ENCODE data around the gene RBMS3.
"Not testable (repeated sequence)": the region's sequence is repeated elsewhere in the genome, so short reads cannot be mapped to it uniquely, and the experiment has no call there.

The RBMS3 gene

DNA sequence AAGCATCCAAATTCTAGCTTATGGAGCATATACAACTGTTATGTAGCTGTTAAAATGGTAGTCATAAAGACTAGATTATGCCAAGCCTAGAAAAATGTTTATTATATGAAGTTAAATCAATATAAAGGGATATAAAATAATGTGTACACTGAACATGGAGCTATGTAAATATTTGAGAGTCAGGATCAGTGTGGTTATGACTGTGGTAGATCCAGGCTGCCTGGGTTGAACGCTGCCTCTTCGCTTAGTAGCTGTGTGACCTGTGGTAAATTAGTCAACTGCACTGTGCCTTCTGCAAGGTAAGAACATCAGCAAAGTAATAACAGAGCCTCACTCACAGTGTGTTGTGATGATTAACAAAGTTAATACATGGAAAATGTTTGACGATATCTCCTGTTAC is 212.2 kb downstream of the RBMS3 start:
- no peak for DNase-seq

DNA sequence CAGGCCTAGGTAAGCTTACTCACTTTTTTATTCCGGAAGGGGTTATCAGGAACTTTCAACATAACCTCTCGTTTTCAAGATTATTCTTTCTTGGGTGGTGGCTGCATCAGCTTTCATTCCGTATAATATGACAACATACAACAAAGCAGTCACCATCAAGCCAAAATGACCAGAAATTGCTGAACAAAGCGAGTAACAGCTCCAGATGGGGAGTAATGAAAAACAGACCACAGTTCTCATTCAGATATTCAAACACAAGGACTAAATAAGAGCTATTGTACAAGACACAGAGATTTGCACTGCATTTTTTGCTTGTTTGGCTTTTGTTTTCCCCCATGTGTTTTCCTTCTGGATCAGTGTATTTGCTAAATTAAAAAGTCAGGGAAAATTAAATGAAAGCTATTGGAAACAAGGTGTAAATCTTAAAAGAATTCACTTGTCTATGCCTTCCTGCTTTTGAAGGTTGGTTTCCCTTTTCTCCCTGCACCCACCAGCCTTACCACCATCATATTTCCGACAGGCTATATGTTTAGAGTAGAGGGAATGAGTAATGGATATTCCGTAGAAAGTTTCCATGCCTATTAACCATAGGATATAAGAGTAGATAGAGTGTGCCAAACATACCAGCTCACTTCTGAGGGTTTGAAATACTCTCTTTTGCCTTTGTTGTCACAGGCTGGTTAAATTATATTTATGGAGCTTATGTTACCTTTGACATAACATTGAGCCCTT is 213.6 kb downstream of the RBMS3 start:
- DNase-seq = no peak

DNA sequence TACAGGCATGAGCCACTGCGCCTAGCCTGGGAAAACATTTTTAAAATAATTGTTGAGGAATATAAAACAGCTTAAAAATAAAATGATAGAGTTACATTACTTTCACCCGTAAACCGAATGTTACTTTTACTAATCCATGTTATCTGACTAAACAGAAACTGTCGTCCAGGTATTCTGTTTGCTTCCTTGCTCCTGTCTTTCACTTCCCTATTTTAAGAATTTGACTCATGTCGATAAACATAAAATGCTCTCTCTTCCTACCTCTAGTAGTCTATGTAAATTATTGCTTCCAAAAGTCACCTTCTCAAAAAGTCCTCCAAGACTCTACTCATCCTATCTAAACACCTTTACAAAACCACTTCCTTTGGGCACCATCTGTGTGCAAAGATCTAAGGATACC is 216.4 kb downstream of the RBMS3 start:
- no peak for DNase-seq

DNA sequence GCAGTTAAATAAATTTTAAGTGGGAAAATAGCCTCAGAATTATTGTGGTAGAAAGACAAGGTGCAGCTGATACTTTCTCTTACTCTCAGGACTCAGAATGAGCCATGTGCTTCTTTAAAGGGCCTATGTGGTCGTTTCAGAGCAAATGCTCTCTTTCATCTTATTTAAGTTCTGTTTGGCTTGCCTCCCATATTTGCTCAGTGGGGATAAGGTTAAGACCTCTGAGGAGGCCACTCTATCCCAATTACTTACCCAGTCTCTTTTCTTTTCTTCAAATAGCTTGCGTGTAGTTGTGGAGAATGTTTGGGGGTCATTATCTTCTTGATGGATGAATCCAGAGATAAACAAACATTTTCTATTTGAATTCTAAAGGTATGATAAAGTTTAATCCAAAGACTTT is 221.9 kb downstream of the RBMS3 start:
- no peak for DNase-seq

DNA sequence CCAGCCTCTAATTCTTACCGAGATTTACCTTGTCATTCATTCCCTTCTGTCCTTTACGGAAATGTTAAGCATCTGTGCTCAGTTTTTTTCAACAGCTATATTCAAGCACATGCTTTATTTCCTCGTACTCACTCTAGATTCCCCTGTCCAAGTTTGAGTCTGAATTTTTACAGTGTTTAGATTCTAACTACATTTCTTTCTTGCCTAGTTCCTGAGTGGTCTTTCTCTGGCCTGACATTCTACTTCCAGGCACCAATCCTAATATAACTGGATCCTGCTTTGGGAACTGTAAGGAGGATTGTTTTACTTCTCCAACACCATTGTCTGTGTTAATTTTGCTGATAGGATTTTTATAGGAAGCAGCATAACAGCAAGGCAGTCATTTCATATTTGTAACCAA is 222.4 kb downstream of the RBMS3 start:
- DNase-seq = no peak

DNA sequence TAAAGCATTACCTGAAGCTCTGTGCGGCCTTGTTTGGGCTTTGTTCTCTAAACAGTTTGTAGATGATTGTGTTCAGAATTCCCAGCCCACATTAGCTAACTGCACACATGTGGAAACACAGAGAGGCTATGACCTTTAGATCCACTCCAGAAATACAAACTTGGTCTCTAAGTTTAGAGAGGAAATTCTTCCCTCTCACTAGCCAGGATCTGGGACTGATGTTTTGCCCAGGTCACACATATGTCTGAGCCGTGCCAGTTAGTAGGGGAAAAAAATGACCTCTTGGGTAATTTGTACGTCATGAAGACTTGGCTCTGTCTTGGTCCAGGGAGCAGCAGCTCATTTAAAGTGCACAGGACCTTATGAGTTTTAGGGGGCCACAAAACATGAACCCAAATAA is 223.1 kb downstream of the RBMS3 start:
- DNase-seq = no peak

DNA sequence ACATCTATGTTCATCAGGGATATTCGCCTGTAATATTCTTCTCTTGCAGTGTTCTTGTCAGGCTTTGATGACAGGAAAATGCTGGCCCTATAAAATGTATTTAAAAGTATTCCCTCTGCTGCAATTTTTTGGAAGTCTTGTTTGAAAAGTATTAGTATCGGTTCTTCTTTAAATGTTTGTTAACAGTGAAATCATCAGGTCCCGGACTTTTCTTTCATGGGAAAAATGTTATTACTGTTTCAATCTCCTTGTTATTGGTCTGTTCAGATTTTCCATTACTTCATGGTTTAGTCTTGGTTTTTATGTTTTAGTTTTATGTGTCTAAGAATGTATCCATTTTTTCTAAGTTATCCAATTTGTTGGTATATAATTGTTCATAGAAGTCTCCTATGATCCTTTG is 225.6 kb downstream of the RBMS3 start:
- no peak for DNase-seq

DNA sequence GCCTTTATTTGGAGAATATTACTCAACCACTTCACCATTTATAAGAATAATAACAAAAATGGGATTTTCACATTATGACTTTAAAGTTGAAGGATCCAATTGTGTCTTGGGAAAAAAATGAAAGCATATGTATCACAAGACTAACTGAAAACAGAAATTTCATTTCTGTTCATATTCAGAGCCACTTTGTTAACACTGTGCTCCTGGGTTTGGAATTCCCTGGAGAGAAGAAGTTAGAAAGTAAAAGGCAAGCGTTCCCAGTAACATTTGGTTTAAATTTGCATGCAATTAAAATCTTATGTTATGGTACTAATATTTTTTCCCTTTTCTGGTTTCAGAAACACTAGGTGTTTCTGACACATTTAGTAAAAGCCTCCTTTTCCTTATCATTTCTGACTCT is 230.8 kb downstream of the RBMS3 start:
- DNase-seq = no peak

DNA sequence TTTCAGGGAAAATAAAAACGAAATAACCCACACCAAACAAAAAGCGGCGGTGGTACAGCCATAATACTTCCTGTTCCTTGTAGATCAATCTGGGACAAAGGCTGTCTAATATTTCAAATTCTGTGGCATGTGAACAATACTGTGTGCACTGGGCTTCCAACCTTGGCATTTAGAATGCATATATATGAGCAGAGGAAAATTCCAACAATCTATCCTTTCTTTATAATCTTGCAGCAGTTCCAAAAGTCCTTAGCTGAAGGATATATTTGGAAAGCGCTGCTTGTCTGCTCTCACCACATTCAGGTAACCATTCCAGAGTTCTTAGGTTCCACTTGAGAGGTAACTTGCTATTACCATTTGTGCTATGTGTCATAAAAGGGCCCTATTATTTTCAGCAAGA is 231.8 kb downstream of the RBMS3 start:
- DNase-seq = no peak

DNA sequence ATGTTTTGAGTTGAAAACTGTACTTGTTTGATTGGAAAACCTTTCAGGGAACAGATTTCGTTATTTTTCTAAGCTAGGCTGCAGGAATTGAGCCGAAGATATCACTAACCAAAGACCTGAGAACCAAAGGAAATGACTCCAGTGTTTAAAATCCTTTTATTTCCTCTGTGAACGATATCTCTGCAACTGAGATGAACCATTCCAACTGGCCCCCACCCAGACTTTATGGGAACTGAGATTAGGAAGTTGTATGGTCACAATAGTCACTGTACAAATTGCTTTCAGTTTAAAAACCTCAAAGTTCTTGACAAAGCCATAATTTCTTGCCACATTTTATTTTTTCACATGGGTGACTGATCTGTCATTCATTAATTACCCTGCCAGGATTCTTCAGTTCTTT is 232.4 kb downstream of the RBMS3 start:
- DNase-seq = no peak

DNA sequence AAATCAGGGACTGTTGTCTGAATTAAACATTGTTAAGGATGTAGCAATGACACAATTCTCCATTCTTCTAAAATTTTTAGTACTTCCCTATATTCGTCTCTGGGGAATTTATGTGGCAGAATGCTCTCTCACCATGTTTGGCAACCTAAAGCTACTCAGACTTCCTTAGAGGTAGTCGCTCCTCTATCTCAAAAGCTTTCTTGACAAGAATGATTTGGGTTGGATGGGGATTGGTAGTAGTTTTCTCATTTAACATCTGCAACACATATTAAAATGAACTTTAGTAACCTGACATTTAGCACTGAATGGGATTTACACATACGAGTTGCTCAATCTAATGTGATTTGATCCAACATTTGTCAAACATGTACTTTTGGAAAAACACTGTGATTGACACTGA is 233.3 kb downstream of the RBMS3 start:
- no peak for DNase-seq

DNA sequence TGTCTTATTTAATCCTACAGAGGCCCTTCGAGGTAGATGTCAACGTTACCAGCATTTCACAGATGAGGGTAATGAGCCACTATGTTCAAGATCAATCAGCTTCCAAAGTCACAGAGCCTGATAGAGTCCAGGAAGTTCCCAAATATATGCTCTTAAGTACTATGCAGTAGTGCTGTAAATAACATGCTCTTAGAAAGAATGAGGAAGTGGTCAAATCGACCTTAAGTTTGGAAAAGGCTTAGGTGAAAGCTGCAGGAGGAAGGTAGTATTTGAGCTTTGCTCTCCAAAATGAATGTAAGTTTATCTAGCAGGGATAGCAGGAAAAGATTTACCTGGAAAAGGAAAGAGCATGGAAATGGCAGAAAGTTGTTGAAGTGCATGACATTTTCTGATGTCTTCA is 234.0 kb downstream of the RBMS3 start:
- peak; percentile 18 for DNase-seq

DNA sequence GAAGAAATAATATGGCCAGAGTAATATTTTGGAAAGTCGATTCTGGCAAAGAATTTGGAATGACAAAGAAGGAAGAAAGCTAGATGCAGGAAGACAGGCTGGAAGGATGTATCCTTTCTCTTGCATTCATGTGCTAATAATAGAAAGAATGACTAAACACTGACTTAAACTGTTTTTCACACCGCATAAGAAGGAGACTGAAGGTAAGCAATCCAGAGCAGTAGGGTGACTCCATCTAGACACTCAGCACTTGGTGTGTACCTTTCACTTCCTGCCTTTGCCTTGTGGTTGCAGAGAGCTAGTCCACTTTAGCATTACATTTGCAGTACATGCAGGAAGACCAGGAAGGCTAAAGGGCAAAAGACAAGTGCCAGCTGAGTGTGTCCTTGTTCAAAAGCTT is 234.6 kb downstream of the RBMS3 start:
- no peak for DNase-seq

DNA sequence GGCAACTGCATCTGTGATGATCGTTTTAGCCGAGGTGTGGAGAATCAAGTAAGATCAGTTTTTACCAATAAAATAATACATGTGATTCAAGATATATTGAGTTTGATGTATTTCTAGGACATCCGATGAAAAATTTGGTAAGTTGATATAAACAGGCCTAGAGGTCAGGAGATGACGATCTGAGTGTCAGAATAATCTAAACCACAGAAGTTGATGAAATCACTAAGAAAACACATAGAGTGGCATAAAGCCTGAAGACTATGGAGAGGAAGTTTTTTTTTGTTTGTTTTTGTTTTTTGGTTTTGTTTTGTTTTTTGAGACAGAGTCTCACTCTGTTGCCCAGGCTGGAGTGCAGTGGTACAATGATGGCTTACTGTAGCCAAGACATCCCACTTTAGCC is 235.3 kb downstream of the RBMS3 start:
- no peak for DNase-seq

DNA sequence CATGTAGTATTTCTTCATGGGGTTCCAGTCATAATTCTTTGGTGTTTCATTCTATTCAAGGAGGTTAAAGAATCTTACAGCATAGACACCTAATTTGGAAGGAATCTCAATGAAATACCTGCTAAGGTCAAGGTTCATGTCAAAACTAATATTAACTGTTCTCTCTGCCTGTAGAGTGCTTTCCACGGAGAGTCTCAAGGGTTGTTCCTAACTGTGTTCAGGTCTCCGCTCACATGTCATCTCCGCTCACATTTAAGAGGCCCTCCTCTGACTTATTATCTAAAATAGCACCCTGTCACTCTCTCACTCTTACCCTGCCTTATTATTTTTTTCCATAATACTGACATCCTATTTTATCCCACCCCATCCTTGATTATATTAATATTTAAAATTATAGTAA is 239.9 kb downstream of the RBMS3 start:
- DNase-seq = no peak

DNA sequence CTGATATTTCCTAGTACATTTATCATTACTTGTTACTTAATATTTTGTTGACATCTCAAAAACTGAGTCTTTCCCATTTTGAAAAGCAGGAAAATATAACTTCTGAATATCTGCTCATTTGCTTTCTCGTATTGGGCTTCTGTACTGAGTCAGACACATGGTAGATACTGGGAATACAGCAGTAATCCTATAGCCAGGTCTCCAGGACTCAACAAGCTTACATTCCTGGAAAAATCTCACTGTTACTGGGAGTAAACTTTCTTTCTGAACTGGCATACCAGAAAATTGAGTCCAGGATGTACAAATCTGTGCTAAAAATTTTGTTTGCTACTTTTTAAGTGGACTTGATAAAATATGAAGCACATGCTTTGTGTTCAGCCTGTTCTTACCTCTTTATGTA is 240.4 kb downstream of the RBMS3 start:
- DNase-seq = no peak

DNA sequence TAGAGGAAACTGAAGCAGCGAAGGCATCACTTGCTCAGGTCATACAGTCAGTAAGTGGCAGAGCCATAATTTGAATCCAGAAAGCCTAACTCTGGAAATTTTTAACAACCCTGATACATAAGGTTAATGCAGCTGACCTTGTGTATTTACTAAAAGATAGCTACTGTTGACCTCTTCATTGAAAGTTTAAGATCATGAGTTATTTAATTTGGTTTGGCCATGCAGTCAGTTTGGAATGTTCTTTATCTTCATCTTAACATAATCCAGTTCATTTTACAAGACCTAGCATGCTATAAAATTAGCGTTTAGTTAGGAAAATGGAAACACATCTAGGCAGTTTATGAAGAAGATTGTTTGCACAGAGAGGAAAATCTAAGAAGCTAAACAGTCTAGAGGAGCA is 240.9 kb downstream of the RBMS3 start:
- DNase-seq = no peak

DNA sequence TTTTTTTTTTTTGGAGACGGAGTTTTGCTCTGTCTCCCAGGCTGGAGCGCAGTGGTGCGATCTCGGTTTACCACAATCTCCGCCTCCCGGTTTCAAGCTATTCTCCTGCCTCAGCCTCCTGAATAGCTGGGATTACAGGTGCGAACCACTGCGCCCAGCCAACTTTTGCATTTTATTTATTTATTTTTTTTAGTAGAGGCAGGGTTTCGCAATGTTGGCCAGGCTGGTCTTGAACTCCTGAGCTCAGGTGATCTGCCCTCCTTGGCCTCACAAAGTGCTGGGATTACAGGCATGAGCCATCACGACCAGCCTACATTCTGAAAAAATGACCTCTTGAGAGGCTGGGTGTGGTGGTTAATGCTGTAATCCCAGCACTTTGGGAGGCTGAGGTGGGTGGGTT is 243.6 kb downstream of the RBMS3 start:
- not testable (repeated sequence) for DNase-seq

DNA sequence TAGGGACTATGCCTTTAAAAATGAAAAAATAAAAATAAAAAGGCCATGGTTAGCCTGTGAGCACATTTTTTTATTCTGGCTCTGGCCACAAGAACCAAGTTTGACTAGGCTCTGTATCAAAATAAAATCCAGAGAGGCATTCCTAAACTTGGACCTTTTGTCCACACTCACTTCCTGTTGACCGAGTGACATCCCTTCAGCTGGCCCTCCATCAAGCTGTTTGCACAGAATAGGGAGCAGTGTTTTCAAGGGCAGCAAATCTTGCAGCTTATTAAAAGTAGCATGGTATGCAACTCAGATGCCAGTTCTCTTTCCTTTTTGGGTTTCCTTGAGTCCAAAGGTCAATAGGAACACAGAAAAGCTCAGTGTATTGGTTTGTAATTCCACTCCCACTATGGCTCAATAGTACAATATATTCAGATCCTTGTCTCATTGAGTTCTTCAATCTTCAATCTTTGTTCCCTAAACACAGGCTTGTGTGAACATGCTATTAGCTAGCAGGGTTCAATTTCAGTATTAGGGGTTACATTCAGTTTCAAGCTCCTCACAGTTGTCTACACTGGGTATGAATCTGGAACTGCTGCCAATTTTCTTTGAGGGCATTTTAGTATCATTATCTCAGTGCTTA is 244.5 kb downstream of the RBMS3 start:
- DNase-seq = no peak

DNA sequence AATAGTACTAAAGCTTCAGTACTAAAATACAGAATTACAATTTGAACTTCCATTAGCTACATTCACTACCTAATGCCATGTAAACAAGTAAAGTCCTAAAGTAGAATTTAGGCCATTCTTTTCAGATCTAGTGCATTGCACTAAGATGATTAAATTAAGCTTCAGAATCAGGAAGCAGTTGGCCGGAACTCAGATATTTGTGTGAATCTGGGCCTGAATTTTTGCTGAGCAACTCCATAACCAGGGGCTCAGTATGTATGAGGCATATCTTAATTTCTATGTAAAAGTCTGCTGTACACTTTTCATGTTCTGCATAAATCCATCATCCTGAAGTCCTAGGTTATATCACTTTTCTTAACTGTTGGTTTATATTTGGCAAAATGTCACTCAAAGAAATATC is 246.4 kb downstream of the RBMS3 start:
- peak; percentile 18 for DNase-seq

DNA sequence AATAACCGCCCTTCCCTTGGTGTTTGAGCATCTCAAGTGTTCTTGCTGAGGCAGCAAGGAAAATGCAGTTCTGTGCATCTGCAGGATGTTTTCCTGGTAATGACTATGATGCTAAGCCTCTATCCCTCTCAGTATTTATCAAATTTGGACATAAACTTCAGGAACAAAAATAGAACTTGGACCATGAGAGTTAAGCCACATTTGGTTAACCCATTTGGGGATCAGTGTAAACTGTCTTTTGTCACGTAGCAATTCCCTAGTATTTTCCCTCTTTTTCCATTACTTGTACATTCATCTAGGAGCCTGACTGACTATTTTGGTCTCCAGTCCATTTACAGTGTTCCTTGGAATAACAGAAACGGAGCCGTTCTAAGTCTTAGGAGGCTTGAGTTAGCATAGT is 250.8 kb downstream of the RBMS3 start:
- no peak for DNase-seq

DNA sequence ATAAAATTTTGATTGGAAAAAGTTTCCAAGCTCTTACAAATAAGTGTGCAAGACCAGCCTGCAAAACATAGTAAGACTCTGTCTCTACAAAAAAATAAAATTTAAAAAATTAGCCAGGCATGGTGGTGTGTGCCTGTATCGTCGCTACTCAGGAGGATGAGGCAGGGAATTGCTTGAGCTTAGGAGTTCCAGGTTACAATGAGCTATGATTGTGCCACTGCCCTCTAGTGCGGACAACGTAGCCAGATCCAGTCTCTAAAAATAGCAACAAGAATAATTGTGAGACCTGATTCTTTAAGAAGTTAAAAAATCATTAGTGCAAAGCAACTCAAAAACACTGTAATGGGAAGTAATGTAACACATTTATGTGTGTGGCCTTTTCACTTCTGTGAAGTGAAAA is 251.6 kb downstream of the RBMS3 start:
- no peak for DNase-seq

DNA sequence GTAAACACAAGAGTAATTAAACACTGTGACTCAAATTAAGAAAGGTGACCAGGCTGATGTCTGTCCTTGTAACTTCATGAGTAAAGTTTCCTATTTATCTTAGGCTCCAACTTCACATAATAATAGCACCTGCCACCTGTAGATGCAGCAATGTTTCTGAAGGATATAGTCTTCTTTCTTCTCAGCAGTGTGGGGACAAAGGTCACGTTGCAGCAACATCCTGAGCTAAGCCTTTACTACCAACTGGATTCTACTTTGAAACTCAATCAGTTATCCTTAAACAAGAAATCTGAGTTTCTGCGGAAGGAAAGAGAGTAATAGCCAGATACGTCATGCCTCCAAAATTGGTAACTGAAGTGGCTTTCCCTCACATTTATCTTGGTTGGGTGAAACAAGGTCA is 253.1 kb downstream of the RBMS3 start:
- no peak for DNase-seq

DNA sequence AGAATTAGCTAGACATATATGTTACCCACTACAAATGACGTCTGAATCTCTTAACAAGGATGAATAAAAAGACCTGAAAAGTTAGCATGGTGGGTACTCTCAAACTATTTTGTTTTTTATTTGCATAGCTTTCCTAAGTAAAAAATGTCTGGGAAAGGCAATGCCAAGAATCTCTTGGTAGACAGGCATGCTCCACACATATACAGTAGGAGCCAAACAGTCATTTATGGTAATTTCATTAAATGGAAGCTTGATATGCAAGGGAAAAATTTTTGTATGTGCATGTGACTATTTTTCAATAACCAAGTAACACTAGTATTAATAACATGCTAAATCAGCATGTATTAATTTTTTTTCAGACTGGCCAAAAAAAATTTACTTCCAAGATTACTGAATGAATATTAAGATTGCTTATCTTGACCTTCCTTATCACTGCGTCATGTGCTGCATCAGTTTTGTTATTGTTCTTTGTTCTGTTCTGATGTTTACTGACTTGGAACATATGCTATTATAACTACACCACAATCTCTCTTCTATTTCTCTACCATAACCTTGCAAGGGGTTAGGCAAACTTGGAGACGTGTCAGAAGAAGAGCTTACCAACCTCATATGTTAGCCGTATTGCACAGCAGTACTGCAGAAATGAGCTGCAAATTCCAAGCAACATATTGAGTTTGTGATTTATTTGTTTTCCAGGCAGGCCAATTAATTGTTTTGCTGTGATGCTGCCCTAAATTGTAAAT is 255.3 kb downstream of the RBMS3 start:
- DNase-seq = no peak

Data from hematopoietic multipotent progenitor cell treated with erythropoietin and hydrocortisone succinate and interleukin-3 and kit ligand, for 4 days (in vitro differentiated cells).